GM20000 (cell line): ENCODE measurements around the gene ISYNA1.

ENCODE experiments used
- DNase-seq: peaks from one replicate; pipeline ENCODE4 v3.0.0; 2012; ENCODE audit warnings: low spot score
- TF ChIP-seq, protein P1 (sequence below): IDR thresholded peaks from 2 replicates; pipeline ENCODE4 v1.5.1; 2012; ENCODE audit warnings: mild to moderate bottlenecking, control low read depth; ENCODE audit errors: extremely low read depth, missing control alignments

The ISYNA1 gene

DNA sequence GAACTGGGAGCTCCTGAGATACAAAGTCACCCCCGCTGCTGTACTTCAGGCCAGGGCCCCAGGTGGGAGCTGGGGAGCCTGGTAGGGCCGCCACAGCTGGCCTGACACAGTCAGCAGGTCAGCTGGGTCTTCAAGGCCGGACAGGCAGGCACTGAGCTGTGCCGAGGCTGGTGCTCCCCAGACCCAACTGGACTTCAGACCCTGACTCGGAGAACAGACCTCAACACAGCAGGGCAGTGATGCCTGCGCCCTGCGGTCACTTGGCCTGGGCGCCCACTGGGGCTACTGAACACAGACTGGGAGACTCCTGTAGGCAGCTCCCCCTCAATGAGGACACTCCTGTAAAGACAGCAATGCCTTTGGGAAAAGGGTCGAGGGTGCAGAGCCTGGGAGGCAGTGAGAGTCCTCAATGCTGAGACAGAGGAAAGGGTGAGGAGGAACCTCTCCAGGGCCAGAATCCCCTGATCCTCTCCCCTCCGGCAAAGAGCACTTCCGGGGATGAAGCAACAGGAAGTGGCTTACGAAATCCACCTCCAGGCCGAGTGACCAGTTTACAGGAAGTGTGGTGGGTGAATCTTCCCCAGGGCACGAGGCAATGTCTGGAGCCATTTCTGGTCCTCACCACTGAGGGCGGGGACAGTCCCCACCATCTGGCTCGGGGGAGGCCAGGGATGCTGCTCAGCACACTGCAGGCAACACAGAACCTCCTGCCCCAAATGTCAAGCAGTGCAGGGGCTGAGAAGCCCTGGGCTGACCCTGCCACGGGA is 40.8 kb upstream of the ISYNA1 start:
- TF ChIP-seq, protein P1, sequence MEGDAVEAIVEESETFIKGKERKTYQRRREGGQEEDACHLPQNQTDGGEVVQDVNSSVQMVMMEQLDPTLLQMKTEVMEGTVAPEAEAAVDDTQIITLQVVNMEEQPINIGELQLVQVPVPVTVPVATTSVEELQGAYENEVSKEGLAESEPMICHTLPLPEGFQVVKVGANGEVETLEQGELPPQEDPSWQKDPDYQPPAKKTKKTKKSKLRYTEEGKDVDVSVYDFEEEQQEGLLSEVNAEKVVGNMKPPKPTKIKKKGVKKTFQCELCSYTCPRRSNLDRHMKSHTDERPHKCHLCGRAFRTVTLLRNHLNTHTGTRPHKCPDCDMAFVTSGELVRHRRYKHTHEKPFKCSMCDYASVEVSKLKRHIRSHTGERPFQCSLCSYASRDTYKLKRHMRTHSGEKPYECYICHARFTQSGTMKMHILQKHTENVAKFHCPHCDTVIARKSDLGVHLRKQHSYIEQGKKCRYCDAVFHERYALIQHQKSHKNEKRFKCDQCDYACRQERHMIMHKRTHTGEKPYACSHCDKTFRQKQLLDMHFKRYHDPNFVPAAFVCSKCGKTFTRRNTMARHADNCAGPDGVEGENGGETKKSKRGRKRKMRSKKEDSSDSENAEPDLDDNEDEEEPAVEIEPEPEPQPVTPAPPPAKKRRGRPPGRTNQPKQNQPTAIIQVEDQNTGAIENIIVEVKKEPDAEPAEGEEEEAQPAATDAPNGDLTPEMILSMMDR: no peak
- DNase-seq: peak; percentile 85

DNA sequence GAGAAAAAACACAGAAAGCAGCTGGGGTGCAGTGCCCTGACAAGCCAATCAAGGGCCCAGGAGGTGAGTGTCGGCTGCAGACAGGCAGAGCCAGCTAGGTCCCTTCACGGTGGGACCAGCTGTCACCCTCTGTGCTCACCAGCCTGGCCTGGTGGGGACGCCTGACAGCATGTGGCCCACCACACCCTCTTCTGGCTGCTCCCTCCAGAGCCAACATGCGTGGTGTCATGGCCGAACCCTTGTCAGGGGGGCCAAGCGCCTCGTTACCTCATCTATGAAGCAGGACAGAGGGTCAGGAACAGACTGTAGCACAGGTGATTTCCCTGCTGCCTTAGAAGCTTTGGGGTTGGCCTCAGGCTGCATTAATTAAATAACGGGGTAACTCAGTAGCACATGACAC is 40.0 kb upstream of the ISYNA1 start:
- TF ChIP-seq, protein P1: no peak
- no peak for DNase-seq

DNA sequence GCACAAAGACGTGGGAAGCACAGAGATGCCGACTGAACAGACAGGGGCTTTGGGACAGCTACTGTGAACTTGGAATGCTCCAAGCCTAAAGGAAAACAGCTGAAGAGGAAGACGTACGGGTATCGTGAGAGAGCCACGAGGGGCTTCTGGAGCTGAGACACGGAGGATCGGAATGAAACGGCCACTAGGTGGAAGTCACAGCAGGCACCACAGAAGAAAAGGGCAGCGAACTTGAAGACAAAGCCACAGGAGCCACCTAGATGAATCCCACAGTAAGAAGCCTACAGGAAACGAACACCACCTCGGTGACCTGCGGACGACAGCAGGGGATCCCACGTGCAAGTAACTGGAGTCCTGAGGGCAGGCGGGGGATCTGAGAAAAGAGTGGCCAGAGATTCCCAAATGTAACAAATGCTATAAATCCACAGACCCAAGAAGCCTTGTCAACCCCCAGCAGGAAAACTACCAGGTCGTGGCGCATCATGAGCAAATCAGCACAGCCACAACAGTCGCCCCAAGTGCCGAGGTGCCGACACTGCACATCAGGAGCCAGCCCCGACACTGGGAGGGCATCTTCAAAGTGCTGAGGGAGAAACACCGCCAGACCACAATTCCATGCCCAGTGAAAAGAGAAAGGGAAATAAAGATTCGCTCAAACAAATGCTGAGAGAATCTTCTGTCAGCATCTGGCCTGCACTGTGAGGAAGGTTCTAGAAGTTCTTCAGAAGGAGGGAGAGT is 39.3 kb upstream of the ISYNA1 start:
- TF ChIP-seq, protein P1: no peak
- no peak for DNase-seq

DNA sequence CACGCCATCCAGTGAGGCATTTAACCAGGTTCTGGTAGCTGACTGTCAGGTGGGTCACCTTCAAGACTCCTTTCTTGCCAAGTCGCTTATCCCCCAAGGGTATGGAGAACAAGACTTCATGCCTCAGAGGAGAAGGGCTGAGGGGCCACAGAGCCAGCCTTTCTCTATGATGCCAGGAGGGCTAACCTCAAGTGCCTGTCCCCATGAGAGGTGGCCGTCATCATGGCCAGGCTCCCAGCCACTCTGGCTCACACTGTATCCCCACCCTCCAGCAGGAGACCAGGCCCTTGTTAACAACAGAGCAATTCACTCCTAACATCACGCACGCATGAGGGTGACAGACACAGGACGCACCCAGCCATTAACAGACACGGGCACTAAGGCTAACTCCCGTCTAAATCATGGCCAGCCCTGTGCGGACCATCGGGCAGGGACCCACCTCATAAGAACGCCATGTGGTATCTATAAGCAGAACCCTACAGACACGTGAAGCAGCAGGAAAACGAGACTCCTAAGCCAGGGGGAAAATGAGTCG is 38.6 kb upstream of the ISYNA1 start:
- DNase-seq: no peak
- TF ChIP-seq, protein P1: no peak

DNA sequence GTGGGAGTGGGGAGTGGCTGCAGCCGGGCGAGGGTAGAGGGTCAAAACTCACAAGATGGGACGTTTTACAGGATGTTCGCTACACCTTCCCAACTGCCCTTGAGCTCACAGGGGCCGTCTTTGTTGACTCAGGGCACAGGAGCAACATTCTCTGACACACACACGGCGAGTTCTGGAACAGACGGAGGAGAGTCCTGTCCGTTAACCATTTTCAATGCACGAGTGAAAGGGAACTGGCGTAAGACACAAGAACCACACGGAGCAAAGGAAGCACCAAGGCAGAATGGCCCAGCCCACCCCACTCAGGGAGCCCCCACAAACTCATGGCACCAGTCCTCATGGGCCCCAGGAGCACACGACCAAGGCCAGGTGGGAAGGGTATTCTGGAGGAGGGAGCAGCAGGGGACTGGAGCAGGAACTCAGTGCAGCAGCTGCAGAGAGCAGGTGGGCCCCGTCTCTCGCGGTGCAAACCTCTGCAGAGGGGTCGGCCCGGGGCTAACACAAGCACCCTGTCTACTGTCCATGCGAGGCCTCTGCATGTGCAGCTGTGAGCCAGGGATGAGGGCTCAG is 37.9 kb upstream of the ISYNA1 start:
- DNase-seq: no peak
- TF ChIP-seq, protein P1: no peak

DNA sequence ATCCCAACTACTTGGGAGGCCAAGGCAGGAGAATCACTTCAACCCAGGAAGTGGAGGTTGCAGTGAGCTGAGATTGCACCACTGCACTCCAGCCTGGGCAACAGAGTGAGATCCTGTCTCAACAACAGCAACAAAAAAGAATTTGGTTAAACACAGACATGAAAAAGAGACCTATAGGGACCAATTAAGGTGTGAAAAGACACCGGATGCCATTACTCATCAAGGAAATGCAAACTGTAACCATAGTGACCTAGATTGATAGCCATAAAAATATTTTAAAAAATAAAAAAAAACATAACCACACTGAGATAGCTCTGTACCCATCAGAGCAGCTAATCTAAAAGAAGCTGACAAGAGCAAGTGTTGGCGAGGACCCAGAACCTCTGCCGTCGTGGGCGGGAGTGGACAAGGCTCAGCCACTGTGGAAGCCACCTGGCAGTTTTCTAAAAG is 37.1 kb upstream of the ISYNA1 start:
- no peak for DNase-seq
- TF ChIP-seq, protein P1: no peak

DNA sequence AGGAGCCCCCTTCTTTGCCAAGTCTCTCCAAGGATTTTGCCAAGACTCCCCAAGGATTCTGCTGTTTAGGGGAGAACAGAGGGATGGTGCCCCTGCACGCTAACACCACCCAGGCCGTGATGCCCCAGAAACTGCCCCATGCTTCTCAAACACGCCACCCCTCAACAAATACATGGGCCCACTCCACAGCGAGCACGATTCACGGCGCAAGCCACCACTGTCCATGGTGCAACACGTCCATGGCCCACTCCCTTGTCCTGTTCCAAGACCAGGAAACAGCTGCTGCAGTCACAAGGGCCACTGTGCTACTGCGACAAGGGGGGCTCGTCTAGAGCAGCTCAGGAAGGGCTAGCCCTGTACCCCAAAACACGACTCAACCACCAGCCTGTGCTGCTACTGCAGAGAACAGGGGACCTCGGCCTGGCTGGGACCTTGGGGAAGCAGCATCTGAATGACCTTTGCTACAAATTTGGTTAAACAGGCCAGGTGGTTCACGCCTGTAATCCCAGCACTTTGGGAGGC is 36.5 kb upstream of the ISYNA1 start:
- TF ChIP-seq, protein P1: no peak
- DNase-seq: no peak
